HG02840 (cell line): ENCODE measurements around the gene MUC5B.

Experiments used
- ATAC-seq: cut with Tn5 transposase; IDR thresholded peaks from one replicate; pipeline ENCODE4 v1.9.1; 2021; ENCODE audit warnings: mild to moderate bottlenecking, moderate library complexity, moderate number of reproducible peaks; ENCODE audit not compliant: unreplicated experiment, low FRiP score

MUC5B gene

GRCh38 chr11:1278766-1279673 is 56.2 kb downstream of the MUC5B start:
- ATAC-seq, result no peak

DNA sequence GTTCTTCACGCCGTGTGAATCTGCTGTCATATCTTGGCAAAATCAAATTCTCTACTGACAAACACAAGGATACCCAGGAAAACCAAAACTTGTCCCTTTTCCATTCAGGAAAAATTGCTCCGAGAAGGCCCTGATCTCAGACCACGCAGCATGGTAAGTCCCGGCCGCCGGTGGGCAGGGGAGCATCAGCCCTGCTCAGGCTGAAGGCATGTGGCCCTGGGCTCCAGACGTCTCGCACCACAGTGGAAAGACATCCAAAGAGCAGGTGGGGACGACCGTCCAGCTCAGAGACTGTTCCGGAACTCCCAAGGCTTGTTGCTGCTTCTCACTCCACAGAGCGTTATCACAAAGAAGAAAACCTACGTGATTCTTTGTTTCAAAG is 56.8 kb downstream of the MUC5B start:
- no peak for ATAC-seq

GRCh38 chr11:1280116-1281035 is 57.5 kb downstream of the MUC5B start:
- no peak for ATAC-seq

DNA sequence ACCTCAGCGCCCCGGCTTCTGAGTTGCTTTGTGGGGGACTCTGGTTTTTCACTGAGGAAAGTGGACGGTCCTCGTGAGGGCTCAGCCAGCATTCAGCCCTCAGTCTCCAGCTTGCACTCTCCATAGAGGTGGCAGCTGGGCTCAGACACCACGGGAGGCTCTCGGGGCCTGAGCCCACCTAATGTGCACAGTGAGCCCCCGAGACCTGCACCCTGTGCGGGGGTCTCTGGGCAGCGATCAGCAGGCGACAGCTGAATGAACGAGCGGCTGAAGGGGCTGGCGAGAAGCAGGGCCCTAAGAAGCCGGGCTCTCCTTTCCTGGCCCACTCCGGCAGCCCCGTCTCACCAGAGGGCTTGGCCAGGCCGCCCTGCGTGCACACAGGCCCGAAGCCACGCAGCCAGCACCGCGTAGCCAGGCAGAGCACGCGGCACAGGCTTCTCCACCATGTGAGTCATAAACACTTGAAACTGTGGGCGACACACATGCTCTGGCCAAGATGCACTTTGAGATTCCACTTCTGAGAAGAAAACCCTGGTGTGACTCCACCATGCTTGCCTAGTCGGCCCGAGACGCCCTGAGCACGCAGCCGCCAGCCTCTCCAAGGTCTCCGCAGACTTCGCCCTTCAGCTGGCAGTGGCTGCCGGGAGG is 58.6 kb downstream of the MUC5B start:
- no peak for ATAC-seq

DNA sequence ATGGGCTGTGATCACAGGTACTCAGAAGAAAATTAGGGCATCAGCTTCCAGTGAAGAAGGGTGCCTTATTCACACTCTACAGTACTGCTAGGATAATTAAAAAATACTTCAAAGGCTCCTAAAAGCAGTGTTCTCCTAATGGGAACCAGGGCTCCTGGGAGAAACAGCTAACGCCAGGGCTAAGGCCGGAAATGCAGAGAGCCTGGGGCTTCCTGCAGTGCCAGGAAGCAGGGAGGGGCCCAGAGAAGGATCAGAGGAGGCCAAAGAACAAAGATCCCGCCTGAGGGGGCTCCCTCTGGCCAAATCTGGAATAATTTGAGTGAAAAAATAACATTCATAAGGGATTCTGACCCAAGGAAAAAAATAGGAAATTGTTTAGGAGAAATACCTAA is 59.1 kb downstream of the MUC5B start:
- ATAC-seq, result no peak

- ATAC-seq, result no peak
Measured at GRCh38 chr11:1283091-1283511, 60.2 kb downstream of the MUC5B start.

DNA sequence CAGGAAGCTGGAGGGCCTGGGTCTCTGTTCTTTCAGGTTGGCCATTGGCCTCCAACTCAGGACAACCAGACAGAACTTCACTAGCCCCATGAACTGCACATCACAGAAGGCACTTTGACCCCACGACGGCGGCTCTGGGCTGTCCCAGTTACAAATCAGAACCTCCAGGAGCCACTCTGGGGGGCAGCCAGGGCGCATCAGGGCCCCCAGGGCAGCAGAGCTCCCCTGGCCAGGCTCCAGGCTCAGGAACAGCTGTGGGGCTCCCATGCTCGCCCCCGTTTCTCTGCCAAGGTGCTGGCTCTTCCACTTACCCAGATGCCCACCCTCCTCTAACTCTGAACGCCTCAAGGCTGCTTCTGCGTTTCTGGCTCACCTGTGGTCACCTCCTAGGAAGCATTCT is 61.0 kb downstream of the MUC5B start:
- no peak for ATAC-seq

DNA sequence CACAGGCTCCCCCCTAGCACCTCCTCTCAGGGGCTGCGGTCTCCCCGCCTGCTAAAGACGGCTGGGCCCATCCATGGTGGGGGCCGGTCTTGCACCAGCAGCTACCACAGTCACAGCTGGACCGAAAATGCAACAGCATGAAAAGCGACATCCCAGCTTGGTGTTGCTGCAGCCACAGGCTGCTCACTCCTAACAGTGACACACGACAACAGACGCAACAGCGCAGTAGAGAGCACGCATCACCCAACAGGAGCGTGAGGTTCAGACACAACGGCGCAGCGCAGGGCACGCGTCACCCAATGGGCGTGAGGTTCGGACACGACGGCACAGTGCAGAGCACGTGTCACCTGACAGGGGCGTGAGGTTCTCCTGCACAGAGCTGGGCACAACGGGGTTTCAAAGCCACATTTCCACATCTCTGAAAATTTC is 62.5 kb downstream of the MUC5B start:
- ATAC-seq, result no peak

GRCh38 chr11:1285876-1286275 is 63.0 kb downstream of the MUC5B start:
- no peak for ATAC-seq

GRCh38 chr11:1287928-1288327 is 65.1 kb downstream of the MUC5B start:
- ATAC-seq, result no peak

GRCh38 chr11:1288426-1289151 is 65.7 kb downstream of the MUC5B start:
- no peak for ATAC-seq

GRCh38 chr11:1289211-1289935 is 66.5 kb downstream of the MUC5B start:
- ATAC-seq, result no peak

- no peak for ATAC-seq
Measured at GRCh38 chr11:1290052-1291040, 67.5 kb downstream of the MUC5B start.

- no peak for ATAC-seq
Measured at GRCh38 chr11:1291295-1292017, 68.6 kb downstream of the MUC5B start.

DNA sequence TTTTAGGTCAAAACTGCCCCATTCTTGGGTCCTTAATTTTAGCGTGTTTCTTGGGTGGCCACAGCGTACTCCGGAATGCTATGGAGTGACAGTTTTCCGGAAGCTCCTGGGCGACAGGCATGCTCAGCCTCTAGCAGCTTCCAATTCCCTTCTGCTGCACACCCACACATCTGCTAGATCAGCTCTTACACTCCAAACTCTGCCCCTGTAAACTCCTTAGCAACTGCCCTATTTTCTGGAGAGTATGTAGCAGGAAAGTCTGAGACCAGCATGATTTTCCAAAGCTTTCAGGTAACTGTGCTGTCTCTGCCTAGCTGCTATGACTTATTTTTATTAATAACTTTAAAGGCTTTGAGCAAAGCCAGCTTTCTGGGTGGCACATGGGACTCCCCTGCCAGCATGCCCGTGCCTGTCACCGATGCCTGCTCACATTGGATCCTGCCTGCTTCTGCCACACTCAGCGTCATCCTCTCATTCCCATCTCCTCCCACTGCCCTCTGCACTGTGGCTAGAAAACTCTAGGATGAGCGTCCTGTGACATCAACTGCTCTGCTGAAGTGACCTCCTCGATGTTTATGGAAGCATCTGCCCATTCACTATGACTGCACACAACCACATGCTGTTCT is 69.3 kb downstream of the MUC5B start:
- ATAC-seq, result no peak

- no peak for ATAC-seq
Measured at GRCh38 chr11:1292644-1293618, 70.1 kb downstream of the MUC5B start.
